GM23248 (cell line): ENCODE results near the gene KCNMB4.

Experiments
- EZH2 ChIP-seq: fragments of 200-600 bp; sonication (generic); IDR thresholded peaks from 2 replicates; pipeline ENCODE4 v1.6.1; 2018; ENCODE audit warnings: antibody characterized with exemption, mild to moderate bottlenecking; ENCODE audit not compliant: insufficient read depth, poor library complexity, severe bottlenecking
- EZH2phosphoT487 ChIP-seq: fragments of 200-600 bp; sonication (generic); IDR thresholded peaks from 2 replicates; pipeline ENCODE4 v1.6.1; 2018; ENCODE audit warnings: antibody characterized with exemption, moderate library complexity, mild to moderate bottlenecking, low read depth; ENCODE audit not compliant: insufficient read depth

GRCh38 chr12:70354787-70355186 is 11.3 kb upstream of the KCNMB4 start:
- TF ChIP-seq EZH2 (no peak), EZH2phosphoT487 (no peak)
